Naive thymus-derived CD4-positive, alpha-beta T cell (primary cell): ENCODE results near the gene FANCM. TPM values are rescaled to one million over a fixed set of nuclear protein-coding genes. Genes with fewer than 3 reads are reported as not detected.

Experiments used
- ATAC-seq: fragments of 150-1000 bp; cut with Tn5 transposase; 2 replicates; pipeline ENCODE4 v1.10.0; 2021; ENCODE audit warnings: mild to moderate bottlenecking, moderate library complexity
- CTCF ChIA-PET: fragments of 350-600 bp; sonication (Branson Sonifier 250); formaldehyde crosslinking; loops from one replicate; lab custom pipeline; 2021; ENCODE audit warnings: antibody characterized with exemption; lab: Charles Lee
- POLR2A ChIA-PET: fragments of 350-600 bp; sonication (Branson Sonifier 250); formaldehyde crosslinking; loops from one replicate; lab custom pipeline; 2021; ENCODE audit warnings: antibody characterized with exemption, inconsistent platforms; lab: Charles Lee
- DNase-seq, 9 donors: peaks; one replicate each; pipeline versions ENCODE4 v3.0.0 to v3.0.0-alpha.2; 2020 to 2022; ENCODE audit warnings: mixed read lengths in 1 of 9
- H3K27ac ChIP-seq: one replicate; pipeline ENCODE4 v1.7.0; 2013; ENCODE audit warnings: mild to moderate bottlenecking, low read depth, low read length, moderate library complexity
- H3K27me3 ChIP-seq, 2 donors: one replicate each; pipeline ENCODE4 v1.7.0; 2013; ENCODE audit warnings: low read length in 2 of 2, mild to moderate bottlenecking in 2 of 2, moderate library complexity in 2 of 2; ENCODE audit not compliant: control insufficient read depth in 2 of 2, insufficient read depth in 2 of 2
- H3K36me3 ChIP-seq, 3 experiments: 1 replicate in 2 of 3; 2 replicates in 1 of 3; pipeline ENCODE4 v1.7.0; 2013; ENCODE audit warnings: low read length in 3 of 3, mild to moderate bottlenecking in 3 of 3, moderate library complexity in 1 of 3; ENCODE audit not compliant: insufficient read depth in 3 of 3, control insufficient read depth in 2 of 3
- H3K4me1 ChIP-seq, 2 donors: one replicate each; pipeline ENCODE4 v1.7.0; 2013; ENCODE audit warnings: low read length in 2 of 2, mild to moderate bottlenecking in 2 of 2, moderate library complexity in 1 of 2; ENCODE audit not compliant: control insufficient read depth in 2 of 2, insufficient read depth in 2 of 2
- H3K4me3 ChIP-seq: 2 replicates; pipeline ENCODE4 v1.7.0; 2013; ENCODE audit warnings: mild to moderate bottlenecking, low read length
- H3K9me3 ChIP-seq, 3 experiments: 1 replicate in 2 of 3; 2 replicates in 1 of 3; pipeline ENCODE4 v1.7.0; 2013; ENCODE audit warnings: low read length in 3 of 3; ENCODE audit not compliant: control insufficient read depth in 2 of 3
- H3K27ac Mint-ChIP-seq, 9 donors: one replicate each; pipeline ENCODE4 v1.8.0; 2020 to 2022; ENCODE audit warnings: mixed read lengths in 9 of 9, mild to moderate bottlenecking in 8 of 9, moderate library complexity in 5 of 9, inconsistent platforms in 2 of 9
- H3K27me3 Mint-ChIP-seq, 5 donors: one replicate each; pipeline ENCODE4 v1.8.0; 2021 to 2022; ENCODE audit warnings: mixed read lengths in 5 of 5, mild to moderate bottlenecking in 1 of 5
- H3K36me3 Mint-ChIP-seq, 5 donors: one replicate each; pipeline ENCODE4 v1.8.0; 2020 to 2022; ENCODE audit warnings: mixed read lengths in 5 of 5, mild to moderate bottlenecking in 3 of 5, inconsistent platforms in 1 of 5
- H3K4me1 Mint-ChIP-seq, 7 donors: one replicate each; pipeline ENCODE4 v1.8.0; 2020 to 2022; ENCODE audit warnings: mixed read lengths in 7 of 7, mild to moderate bottlenecking in 3 of 7, inconsistent platforms in 1 of 7
- H3K4me3 Mint-ChIP-seq, 10 donors: one replicate each; pipeline ENCODE4 v1.8.0; 2020 to 2022; ENCODE audit warnings: mild to moderate bottlenecking in 10 of 10, mixed read lengths in 10 of 10, moderate library complexity in 6 of 10, inconsistent platforms in 2 of 10
- H3K9me3 Mint-ChIP-seq, 11 donors: one replicate each; pipeline ENCODE4 v1.8.0; 2020 to 2022; ENCODE audit warnings: mixed read lengths in 11 of 11, mild to moderate bottlenecking in 4 of 11, inconsistent platforms in 1 of 11, moderate library complexity in 1 of 11
- intact Hi-C, 2 donors: fragments of 100-400 bp; cut with micrococcal nuclease; formaldehyde crosslinking; loops; one replicate each; pipeline ENCODE4 v1.15.1; 2023
- polyA plus RNA-seq, 2 donors: library from polyadenylated mRNA; unstranded; fragments of 300-500 nt; fragmentation: Illumina TruSeq; gene quantifications; one replicate each; pipeline ENCODE4 v1.2.3, GENCODE V29; 2021
- total RNA-seq, 6 experiments: library from RNA in 5 of 6; stranded (reverse) in 5 of 6; gene quantifications; 1 replicate in 5 of 6; 2 replicates in 1 of 6; pipeline ENCODE4 v1.2.3 and lab custom pipeline; 2021 to 2026

FANCM gene
- total and polyA plus RNA-seq, 7 experiments from 2014 or later: 6.9 to 12.3 (median 9.5) TPM

- H3K4me1 ChIP-seq: no peaks in the 10 kb centered on the region
- Mint-ChIP-seq H3K4me3 (no peak overlapping the region), H3K9me3 (no peaks in the 10 kb centered on the region), H3K27me3 (no peaks in the 10 kb centered on the region), H3K4me1 (peaks cover 0 to 19% (median 3%) of the 10 kb centered on the region in 7 donors), H3K27ac (peak overlapping the region in 1 of 9 donors; percentile 1), H3K36me3 (peaks cover 10 to 28% (median 23%) of the 10 kb centered on the region in 5 donors)
- no peak for DNase-seq
- no peaks in the 10 kb centered on the region for H3K9me3 ChIP-seq
- intact Hi-C loops: no loop called here
- POLR2A ChIA-PET: no interaction called here
- no peak for ATAC-seq
- no peaks in the 10 kb centered on the region for H3K27me3 ChIP-seq
- no peak overlapping the region for H3K4me3 ChIP-seq
- peaks cover 0 to 6% (median 4%) of the 10 kb centered on the region in 3 experiments for H3K36me3 ChIP-seq
- CTCF ChIA-PET: no interaction called here
- no peak overlapping the region for H3K27ac ChIP-seq
These were observed 103.3 kb downstream of the FANCM start for GRCh38 chr14:45238988-45239387.

- Mint-ChIP-seq H3K27ac (no peak overlapping the region), H3K36me3 (peaks cover 5 to 23% (median 15%) of the 10 kb centered on the region in 5 donors), H3K4me3 (no peak overlapping the region), H3K4me1 (peaks cover 0 to 19% (median 0%) of the 10 kb centered on the region in 7 donors), H3K27me3 (no peaks in the 10 kb centered on the region), H3K9me3 (no peaks in the 10 kb centered on the region)
- Histone ChIP-seq H3K4me3 (no peak overlapping the region), H3K36me3 (no peaks in the 10 kb centered on the region), H3K27ac (no peak overlapping the region), H3K9me3 (no peaks in the 10 kb centered on the region), H3K27me3 (no peaks in the 10 kb centered on the region), H3K4me1 (peaks cover 0 to 10% of the 10 kb centered on the region in 2 donors)
- DNase-seq (no peak), ATAC-seq (no peak)
- ChIA-PET POLR2A (no interaction called here), CTCF (no interaction called here)
- intact Hi-C loops: no loop called here
These were observed 107.0 kb downstream of the FANCM start for GRCh38 chr14:45242706-45243105.

- H3K36me3 Mint-ChIP-seq: peaks cover 0 to 18% (median 11%) of the 10 kb centered on the region in 5 donors
- CTCF ChIA-PET: no interaction called here
- H3K27ac Mint-ChIP-seq: no peak overlapping the region
- no peak for DNase-seq
- no peaks in the 10 kb centered on the region for H3K9me3 ChIP-seq
- H3K27ac ChIP-seq: no peak overlapping the region
- intact Hi-C loops: no loop called here
- H3K27me3 ChIP-seq: no peaks in the 10 kb centered on the region
- no peaks in the 10 kb centered on the region for H3K27me3 Mint-ChIP-seq
- no peaks in the 10 kb centered on the region for H3K36me3 ChIP-seq
- no peak overlapping the region for H3K4me3 Mint-ChIP-seq
- H3K4me1 ChIP-seq: peaks cover 0 to 19% of the 10 kb centered on the region in 2 donors
- H3K4me1 Mint-ChIP-seq: peaks cover 5 to 23% (median 12%) of the 10 kb centered on the region in 7 donors
- ATAC-seq: no peak
- no peak overlapping the region for H3K4me3 ChIP-seq
- POLR2A ChIA-PET: no interaction called here
- H3K9me3 Mint-ChIP-seq: no peaks in the 10 kb centered on the region
These were observed 110.4 kb downstream of the FANCM start for GRCh38 chr14:45246151-45246550.

GRCh38 chr14:45246691-45247090, 111.0 kb downstream of the FANCM start:
- CTCF ChIA-PET: no interaction called here

GRCh38 chr14:45247427-45247826, 111.7 kb downstream of the FANCM start:
- no peaks in the 10 kb centered on the region for H3K9me3 Mint-ChIP-seq
- peaks cover 0 to 23% of the 10 kb centered on the region in 2 donors for H3K4me1 ChIP-seq
- no peaks in the 10 kb centered on the region for H3K27me3 ChIP-seq
- peak overlapping the region in 1 of 9 donors; percentile 46 for H3K27ac Mint-ChIP-seq
- no peak for DNase-seq
- H3K36me3 Mint-ChIP-seq: peaks cover 0 to 9% (median 0%) of the 10 kb centered on the region in 5 donors
- CTCF ChIA-PET: no interaction called here
- no peak overlapping the region for H3K4me3 ChIP-seq
- no peak for ATAC-seq
- no peaks in the 10 kb centered on the region for H3K36me3 ChIP-seq
- intact Hi-C loops: no loop called here
- H3K9me3 ChIP-seq: no peaks in the 10 kb centered on the region
- H3K4me3 Mint-ChIP-seq: peak overlapping the region in 1 of 10 donors; percentile 25
- no peak overlapping the region for H3K27ac ChIP-seq
- POLR2A ChIA-PET: no interaction called here
- H3K4me1 Mint-ChIP-seq: peaks cover 5 to 24% (median 20%) of the 10 kb centered on the region in 7 donors
- H3K27me3 Mint-ChIP-seq: no peaks in the 10 kb centered on the region

More at GRCh38 chr14:45246691-45247090, 111.0 kb downstream of the FANCM start:
- ATAC-seq (no peak), DNase-seq (no peak)
- Histone ChIP-seq H3K27me3 (no peaks in the 10 kb centered on the region), H3K9me3 (no peaks in the 10 kb centered on the region), H3K4me3 (no peak overlapping the region), H3K36me3 (no peaks in the 10 kb centered on the region), H3K27ac (no peak overlapping the region), H3K4me1 (peaks cover 0 to 23% of the 10 kb centered on the region in 2 donors)
- H3K27ac Mint-ChIP-seq: no peak overlapping the region
- POLR2A ChIA-PET: no interaction called here
- no peaks in the 10 kb centered on the region for H3K27me3 Mint-ChIP-seq
- H3K4me1 Mint-ChIP-seq: peaks cover 5 to 24% (median 17%) of the 10 kb centered on the region in 7 donors
- H3K36me3 Mint-ChIP-seq: peaks cover 0 to 14% (median 6%) of the 10 kb centered on the region in 5 donors
- H3K4me3 Mint-ChIP-seq: no peak overlapping the region
- no peaks in the 10 kb centered on the region for H3K9me3 Mint-ChIP-seq
- intact Hi-C loops: no loop called here

GRCh38 chr14:45249856-45250575, 114.3 kb downstream of the FANCM start:
- peaks cover 0 to 9% (median 0%) of the 10 kb centered on the region in 5 donors for H3K36me3 Mint-ChIP-seq
- no peak for ATAC-seq
- intact Hi-C loops: no loop called here

More at GRCh38 chr14:45249856-45250575, 114.3 kb downstream of the FANCM start:
- Mint-ChIP-seq H3K4me1 (peaks cover 5 to 31% (median 20%) of the 10 kb centered on the region in 7 donors), H3K4me3 (peak overlapping the region in 9 of 10 donors; percentile 5 to 94 (median 34)), H3K27ac (peak overlapping the region in 3 of 9 donors; percentile 18 to 84 (median 26)), H3K27me3 (peaks cover 0 to 2% (median 0%) of the 10 kb centered on the region in 5 donors), H3K9me3 (peaks cover 0 to 2% (median 0%) of the 10 kb centered on the region in 11 donors)
- no peak overlapping the region for H3K27ac ChIP-seq
- H3K9me3 ChIP-seq: no peaks in the 10 kb centered on the region
- H3K4me3 ChIP-seq: no peak overlapping the region
- H3K36me3 ChIP-seq: no peaks in the 10 kb centered on the region
- H3K4me1 ChIP-seq: peaks cover 0 to 23% of the 10 kb centered on the region in 2 donors
- ChIA-PET CTCF (interaction anchor here (0.8 kb wide), 1 partner anchor 19 kb away, joined by 3 read pairs; no protein-coding TSS in a partner anchor), POLR2A (no interaction called here)
- no peak for DNase-seq
- H3K27me3 ChIP-seq: no peaks in the 10 kb centered on the region
